SK-N-MC (cell line): ENCODE results near the gene TENT5C.

Source experiments
- EZH2 ChIP-seq: fragments of 200-600 bp; sonication (generic); IDR thresholded peaks from one replicate; pipeline ENCODE4 v1.6.1; 2017; ENCODE audit warnings: antibody characterized with exemption
- POLR2AphosphoS5 ChIP-seq: IDR thresholded peaks from 2 replicates; pipeline ENCODE4 v1.6.1; 2012; ENCODE audit warnings: mild to moderate bottlenecking, low read depth, low read length, borderline replicate concordance

DNA sequence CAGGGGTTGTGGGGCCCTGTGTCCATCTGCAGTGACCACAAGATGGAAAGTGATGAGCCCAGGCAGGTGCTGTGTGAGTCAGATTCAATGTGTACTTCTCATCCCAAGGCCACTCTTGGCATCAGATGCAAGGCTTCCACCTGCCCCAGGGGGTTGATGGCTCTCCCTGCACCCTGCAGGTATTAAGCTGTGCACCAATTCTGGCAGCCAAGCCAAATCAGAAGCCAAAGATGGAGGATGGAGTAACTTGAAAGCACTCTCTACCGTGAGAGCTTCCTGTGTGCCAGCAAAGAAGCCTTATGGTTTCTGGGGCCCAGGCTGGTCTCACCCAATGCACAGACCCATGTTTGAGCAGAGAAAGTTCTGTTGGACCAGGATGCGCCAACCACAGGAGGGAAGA, 44.3 kb upstream of the TENT5C start:
- no peak for TF ChIP-seq POLR2AphosphoS5
- TF ChIP-seq EZH2 = no peak
